Chondrocyte (in vitro differentiated cells): ENCODE results near the gene FOXP1. TPM values are rescaled to one million over a fixed set of nuclear protein-coding genes. Genes with fewer than 3 reads are reported as not detected.

Experiments
- DNase-seq: peaks from one replicate; pipeline ENCODE4 v3.0.0; 2021; ENCODE audit warnings: mixed read lengths, low spot score
- H3K27ac Mint-ChIP-seq: one replicate; pipeline ENCODE4 v1.8.0; 2021; ENCODE audit warnings: mild to moderate bottlenecking, moderate library complexity, mixed read lengths; ENCODE audit not compliant: unreplicated experiment
- H3K27me3 Mint-ChIP-seq: 2 replicates; pipeline ENCODE4 v1.8.0; 2021; ENCODE audit warnings: low read depth, mixed read lengths
- H3K36me3 Mint-ChIP-seq: 2 replicates; pipeline ENCODE4 v1.8.0; 2021; ENCODE audit warnings: low read depth, mixed read lengths
- H3K4me1 Mint-ChIP-seq: 2 replicates; pipeline ENCODE4 v1.8.0; 2021; ENCODE audit warnings: low read depth, mild to moderate bottlenecking, mixed read lengths
- H3K4me3 Mint-ChIP-seq: one replicate; pipeline ENCODE4 v1.8.0; 2021; ENCODE audit warnings: mild to moderate bottlenecking, moderate library complexity, mixed read lengths; ENCODE audit not compliant: unreplicated experiment
- H3K9me3 Mint-ChIP-seq: 2 replicates; pipeline ENCODE4 v1.8.0; 2021; ENCODE audit warnings: low read depth, mixed read lengths
- total RNA-seq: library from RNA; stranded (reverse); gene quantifications from 3 replicates; pipeline ENCODE4 v1.2.1, GENCODE V29; 2021
- TF ChIP-seq, protein P1 (sequence below): fragments of 200-600 bp; sonication (generic); IDR thresholded peaks from 2 replicates; pipeline ENCODE4 v1.5.0; 2021; ENCODE audit warnings: antibody characterized with exemption, mild to moderate bottlenecking, moderate library complexity

Gene FOXP1
- total RNA-seq, 1 donor from 2014 or later: 206 TPM

DNA sequence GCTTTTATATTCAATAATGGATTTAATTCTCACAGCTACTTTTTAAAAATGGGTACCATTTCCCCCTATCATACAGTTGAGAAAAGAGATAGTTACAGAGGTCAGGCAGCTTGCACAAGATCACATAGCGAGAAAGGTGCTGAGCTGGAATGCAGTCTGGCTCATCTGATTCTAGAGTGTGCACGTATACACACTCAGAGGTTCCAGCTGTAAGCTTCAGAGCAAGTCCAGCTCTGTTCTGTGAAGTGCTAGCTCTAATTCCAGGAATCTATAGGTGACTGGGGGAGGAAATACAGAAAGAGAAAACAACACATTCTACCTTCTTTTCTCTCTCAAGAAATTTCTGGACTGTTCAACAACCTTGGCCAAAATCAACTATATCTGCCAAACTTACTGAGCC is 318.7 kb downstream of the FOXP1 start:
- TF ChIP-seq, protein P1, sequence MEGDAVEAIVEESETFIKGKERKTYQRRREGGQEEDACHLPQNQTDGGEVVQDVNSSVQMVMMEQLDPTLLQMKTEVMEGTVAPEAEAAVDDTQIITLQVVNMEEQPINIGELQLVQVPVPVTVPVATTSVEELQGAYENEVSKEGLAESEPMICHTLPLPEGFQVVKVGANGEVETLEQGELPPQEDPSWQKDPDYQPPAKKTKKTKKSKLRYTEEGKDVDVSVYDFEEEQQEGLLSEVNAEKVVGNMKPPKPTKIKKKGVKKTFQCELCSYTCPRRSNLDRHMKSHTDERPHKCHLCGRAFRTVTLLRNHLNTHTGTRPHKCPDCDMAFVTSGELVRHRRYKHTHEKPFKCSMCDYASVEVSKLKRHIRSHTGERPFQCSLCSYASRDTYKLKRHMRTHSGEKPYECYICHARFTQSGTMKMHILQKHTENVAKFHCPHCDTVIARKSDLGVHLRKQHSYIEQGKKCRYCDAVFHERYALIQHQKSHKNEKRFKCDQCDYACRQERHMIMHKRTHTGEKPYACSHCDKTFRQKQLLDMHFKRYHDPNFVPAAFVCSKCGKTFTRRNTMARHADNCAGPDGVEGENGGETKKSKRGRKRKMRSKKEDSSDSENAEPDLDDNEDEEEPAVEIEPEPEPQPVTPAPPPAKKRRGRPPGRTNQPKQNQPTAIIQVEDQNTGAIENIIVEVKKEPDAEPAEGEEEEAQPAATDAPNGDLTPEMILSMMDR: no peak
- no peak for DNase-seq
- no peaks in the 10 kb centered on the region for H3K9me3 Mint-ChIP-seq
- H3K27me3 Mint-ChIP-seq: no peaks in the 10 kb centered on the region
- H3K4me1 Mint-ChIP-seq: peaks cover 25% of the 10 kb centered on the region
- no peak overlapping the region for H3K27ac Mint-ChIP-seq
- H3K4me3 Mint-ChIP-seq: no peak overlapping the region
- H3K36me3 Mint-ChIP-seq: peaks cover 4% of the 10 kb centered on the region

DNA sequence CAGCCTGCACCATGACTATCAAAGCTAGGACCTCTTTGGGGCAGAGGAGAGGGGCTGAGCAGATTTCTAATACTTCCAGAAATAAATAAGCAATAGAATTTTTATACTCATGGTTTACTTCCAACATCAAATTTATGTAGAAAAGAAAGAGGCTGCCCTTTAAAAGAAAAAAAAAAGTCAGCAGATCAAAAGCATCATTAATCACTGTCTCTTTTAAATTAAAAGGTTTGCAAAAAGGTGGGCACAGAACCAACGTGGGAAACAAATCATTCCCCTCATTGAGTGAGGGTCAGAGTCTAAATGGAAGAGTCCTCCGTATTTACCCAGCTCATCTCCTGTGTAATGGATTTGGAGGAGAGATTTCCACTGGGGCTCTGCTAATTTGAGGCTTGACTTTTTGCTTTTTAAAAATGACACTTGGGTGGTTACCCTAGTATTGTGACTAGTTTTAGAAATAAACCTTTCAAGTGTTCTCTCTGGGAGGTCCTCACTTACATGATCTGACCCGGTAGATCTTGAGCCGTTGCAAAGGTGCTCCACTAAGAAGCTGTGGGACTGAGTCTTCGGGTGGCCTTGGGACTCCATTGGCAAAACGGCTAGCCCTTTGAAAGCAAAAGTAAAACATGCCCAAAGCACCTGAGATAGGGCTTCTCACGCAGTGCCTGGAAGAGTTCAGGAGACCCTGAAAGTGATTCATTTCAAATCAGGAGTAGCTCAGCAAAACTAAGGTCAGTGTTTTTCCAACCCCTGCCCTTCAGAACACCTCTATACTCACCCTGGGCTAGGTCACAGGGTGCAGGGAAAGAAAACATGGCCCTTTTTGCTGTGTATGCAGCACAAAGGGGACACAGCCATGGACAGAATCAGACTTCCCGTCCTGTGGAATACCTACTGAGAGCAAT is 320.9 kb downstream of the FOXP1 start:
- Mint-ChIP-seq H3K27ac (peak overlapping the region; percentile 34), H3K4me3 (no peak overlapping the region), H3K9me3 (no peaks in the 10 kb centered on the region), H3K36me3 (peaks cover 4% of the 10 kb centered on the region), H3K27me3 (no peaks in the 10 kb centered on the region), H3K4me1 (peaks cover 47% of the 10 kb centered on the region)
- TF ChIP-seq, protein P1: no peak
- no peak for DNase-seq

DNA sequence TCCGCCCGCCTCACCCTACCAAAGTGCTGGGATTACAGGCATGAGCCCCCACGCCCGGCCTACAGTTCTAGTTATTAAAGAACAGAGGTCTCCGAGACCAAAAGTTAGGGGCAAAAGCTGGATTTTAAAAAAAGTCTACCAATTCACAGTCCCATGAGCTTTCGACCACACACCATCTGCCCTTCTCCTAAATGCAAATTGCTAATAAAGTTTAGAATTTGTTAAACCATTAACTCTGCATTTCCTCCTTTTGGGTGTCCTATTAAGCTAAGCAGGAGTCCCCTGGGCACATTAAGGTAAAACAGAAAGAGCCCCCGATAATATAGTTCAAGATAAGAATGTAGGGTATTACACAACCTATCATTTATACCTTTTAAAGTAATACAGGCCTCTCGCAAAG is 322.7 kb downstream of the FOXP1 start:
- TF ChIP-seq, protein P1: no peak
- H3K4me3 Mint-ChIP-seq: no peak overlapping the region
- no peak for DNase-seq
- H3K36me3 Mint-ChIP-seq: peaks cover 3% of the 10 kb centered on the region
- H3K27me3 Mint-ChIP-seq: no peaks in the 10 kb centered on the region
- H3K4me1 Mint-ChIP-seq: peaks cover 47% of the 10 kb centered on the region
- H3K27ac Mint-ChIP-seq: no peak overlapping the region
- H3K9me3 Mint-ChIP-seq: no peaks in the 10 kb centered on the region

DNA sequence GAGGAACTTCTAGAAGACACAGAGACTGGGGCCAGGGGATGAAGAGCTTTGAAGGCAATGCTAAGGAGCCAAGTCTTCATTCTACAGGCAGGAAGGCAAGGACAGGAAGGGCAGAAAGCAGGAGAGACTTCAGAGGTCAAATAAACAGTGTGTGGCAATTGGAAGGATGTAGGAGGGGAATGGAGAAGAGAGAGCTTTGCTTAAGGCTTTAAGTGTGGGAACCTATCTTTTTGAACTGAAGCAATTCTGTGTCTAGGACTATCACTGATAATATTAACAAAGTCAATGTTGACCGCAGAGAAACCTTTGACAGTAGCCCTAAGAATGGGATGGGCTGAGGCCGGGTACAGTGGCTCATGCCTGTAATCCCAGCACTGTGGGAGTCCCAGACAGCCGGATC is 325.0 kb downstream of the FOXP1 start:
- no peak overlapping the region for H3K4me3 Mint-ChIP-seq
- DNase-seq: no peak

DNA sequence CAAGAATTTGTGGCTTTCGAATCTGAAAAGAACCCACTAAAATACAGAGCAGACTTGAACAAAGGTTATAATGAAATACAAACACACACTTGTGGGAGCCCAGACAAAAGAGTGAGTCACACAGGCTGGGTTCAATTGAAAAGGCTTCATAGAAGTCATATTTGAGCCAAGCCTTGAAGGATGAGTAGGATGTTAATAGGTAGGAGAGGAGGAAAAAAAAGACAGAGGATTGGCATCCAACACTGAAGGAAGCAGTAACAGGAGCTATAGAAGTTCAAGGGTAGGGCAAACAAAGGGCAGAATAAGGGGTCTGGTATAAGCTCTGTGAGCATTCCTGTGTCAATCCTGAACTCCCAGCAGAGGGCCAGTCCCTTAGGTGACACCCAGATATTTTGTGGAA is 325.4 kb downstream of the FOXP1 start:
- H3K9me3 Mint-ChIP-seq: no peaks in the 10 kb centered on the region
- H3K27me3 Mint-ChIP-seq: no peaks in the 10 kb centered on the region
- peak overlapping the region; percentile 56 for H3K27ac Mint-ChIP-seq
- DNase-seq: no peak
- TF ChIP-seq, protein P1: no peak
- no peak overlapping the region for H3K4me3 Mint-ChIP-seq
- H3K36me3 Mint-ChIP-seq: no peaks in the 10 kb centered on the region
- H3K4me1 Mint-ChIP-seq: peaks cover 43% of the 10 kb centered on the region

More for the DNA sequence above, 325.0 kb downstream of the FOXP1 start:
- peak overlapping the region; percentile 56 for H3K27ac Mint-ChIP-seq
- H3K36me3 Mint-ChIP-seq: no peaks in the 10 kb centered on the region
- no peaks in the 10 kb centered on the region for H3K9me3 Mint-ChIP-seq
- TF ChIP-seq, protein P1: no peak
- H3K27me3 Mint-ChIP-seq: no peaks in the 10 kb centered on the region
- peaks cover 46% of the 10 kb centered on the region for H3K4me1 Mint-ChIP-seq
